Measurements from ENCODE around the gene BICD1. TPM values are rescaled to one million over a fixed set of nuclear protein-coding genes. Genes with fewer than 3 reads are reported as not detected.

The BICD1 gene
- total RNA-seq, 6 donors from 2014 or later: 11.3 to 44.0 (median 15.4) TPM

DNA sequence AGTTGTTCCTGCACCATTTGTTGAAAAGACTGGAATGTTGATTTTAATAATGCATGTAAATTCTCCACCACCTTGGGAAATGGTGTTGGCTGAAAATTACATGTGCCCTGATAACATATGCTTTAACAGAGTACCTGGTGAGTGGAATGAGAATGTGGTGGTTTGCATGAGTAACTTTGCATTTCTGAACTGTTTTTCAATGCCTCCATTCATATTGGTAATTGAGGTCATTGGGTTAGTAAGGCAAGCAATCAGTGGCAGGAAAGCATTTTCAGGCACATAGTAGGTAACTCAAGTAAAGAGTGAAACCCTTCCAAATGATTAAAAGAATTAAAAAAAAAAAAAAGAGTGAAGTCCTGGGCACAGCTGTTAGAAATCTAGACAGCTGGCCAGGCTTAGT is 32.2 kb upstream of the BICD1 start:
- H3K27me3 ChIP-seq: no peaks in the 10 kb centered on the region
- no peak overlapping the region for H3K4me3 ChIP-seq
- H3K36me3 ChIP-seq: no peaks in the 10 kb centered on the region
- no peaks in the 10 kb centered on the region for H3K9me3 ChIP-seq
- H3K4me1 ChIP-seq: no peaks in the 10 kb centered on the region
- ATAC-seq (ENCODE audit: low FRiP score in 2 of 2) (no peak), DNase-seq (no peak)
- TF ChIP-seq POLR2AphosphoS5 (IDR thresholded peaks at IDR 0.05) (no peak), POLR2A (IDR thresholded peaks at IDR 0.05) (no peak), EP300 (IDR thresholded peaks at IDR 0.05) (no peak)
- TF ChIP-seq, protein P1, sequence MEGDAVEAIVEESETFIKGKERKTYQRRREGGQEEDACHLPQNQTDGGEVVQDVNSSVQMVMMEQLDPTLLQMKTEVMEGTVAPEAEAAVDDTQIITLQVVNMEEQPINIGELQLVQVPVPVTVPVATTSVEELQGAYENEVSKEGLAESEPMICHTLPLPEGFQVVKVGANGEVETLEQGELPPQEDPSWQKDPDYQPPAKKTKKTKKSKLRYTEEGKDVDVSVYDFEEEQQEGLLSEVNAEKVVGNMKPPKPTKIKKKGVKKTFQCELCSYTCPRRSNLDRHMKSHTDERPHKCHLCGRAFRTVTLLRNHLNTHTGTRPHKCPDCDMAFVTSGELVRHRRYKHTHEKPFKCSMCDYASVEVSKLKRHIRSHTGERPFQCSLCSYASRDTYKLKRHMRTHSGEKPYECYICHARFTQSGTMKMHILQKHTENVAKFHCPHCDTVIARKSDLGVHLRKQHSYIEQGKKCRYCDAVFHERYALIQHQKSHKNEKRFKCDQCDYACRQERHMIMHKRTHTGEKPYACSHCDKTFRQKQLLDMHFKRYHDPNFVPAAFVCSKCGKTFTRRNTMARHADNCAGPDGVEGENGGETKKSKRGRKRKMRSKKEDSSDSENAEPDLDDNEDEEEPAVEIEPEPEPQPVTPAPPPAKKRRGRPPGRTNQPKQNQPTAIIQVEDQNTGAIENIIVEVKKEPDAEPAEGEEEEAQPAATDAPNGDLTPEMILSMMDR (IDR thresholded peaks at IDR 0.05): no peak
- H3K27ac ChIP-seq: no peak overlapping the region

DNA sequence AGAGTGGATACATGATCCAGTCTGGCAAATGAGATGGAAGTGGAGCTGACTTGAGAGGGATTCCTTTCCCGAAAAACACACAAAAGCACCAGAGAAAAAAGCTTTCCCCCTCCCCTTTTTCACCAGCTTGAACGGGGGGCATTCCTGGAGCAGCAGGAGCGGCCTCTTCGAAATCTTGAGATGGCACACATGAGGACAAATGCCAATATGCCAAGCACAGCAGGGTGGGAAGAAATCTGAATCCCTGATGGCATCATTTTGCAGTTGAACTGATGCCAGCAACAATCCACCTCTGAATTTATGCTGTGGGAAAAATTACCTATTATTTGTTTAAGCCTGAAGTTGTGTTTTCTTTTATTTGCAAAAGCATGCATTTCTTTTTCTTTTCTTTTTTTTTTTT is 29.7 kb upstream of the BICD1 start:
- H3K27me3 ChIP-seq: no peaks in the 10 kb centered on the region
- H3K4me3 ChIP-seq: no peak overlapping the region
- H3K9me3 ChIP-seq: no peaks in the 10 kb centered on the region
- no peaks in the 10 kb centered on the region for H3K36me3 ChIP-seq
- ATAC-seq (ENCODE audit: low FRiP score in 2 of 2): no peak
- DNase-seq: no peak
- no peak for TF ChIP-seq POLR2AphosphoS5 (IDR thresholded peaks at IDR 0.05)
- TF ChIP-seq, protein P1 (IDR thresholded peaks at IDR 0.05): no peak
- no peak for TF ChIP-seq EP300 (IDR thresholded peaks at IDR 0.05)
- TF ChIP-seq POLR2A (IDR thresholded peaks at IDR 0.05): no peak
- no peaks in the 10 kb centered on the region for H3K4me1 ChIP-seq
- WGBS, 2 donors: 50 to 75% methylated on average over 4 of the region's 4 CpGs
- H3K27ac ChIP-seq: no peak overlapping the region

- H3K27me3 ChIP-seq: no peaks in the 10 kb centered on the region
- no peak for DNase-seq
- H3K27ac ChIP-seq: no peak overlapping the region
- H3K4me3 ChIP-seq: no peak overlapping the region
- ATAC-seq (ENCODE audit: low FRiP score in 2 of 2): no peak
- WGBS, 2 donors: 37 to 62% methylated on average over 3 of the region's 3 CpGs
- H3K9me3 ChIP-seq: no peaks in the 10 kb centered on the region
- TF ChIP-seq, protein P1 (IDR thresholded peaks at IDR 0.05): no peak
- TF ChIP-seq POLR2AphosphoS5 (IDR thresholded peaks at IDR 0.05): no peak
- TF ChIP-seq POLR2A (IDR thresholded peaks at IDR 0.05): no peak
- no peak for TF ChIP-seq EP300 (IDR thresholded peaks at IDR 0.05)
- H3K36me3 ChIP-seq: no peaks in the 10 kb centered on the region
- H3K4me1 ChIP-seq: no peaks in the 10 kb centered on the region
Measured at GRCh38 chr12:32080435-32080834, 26.2 kb upstream of the BICD1 start.

DNA sequence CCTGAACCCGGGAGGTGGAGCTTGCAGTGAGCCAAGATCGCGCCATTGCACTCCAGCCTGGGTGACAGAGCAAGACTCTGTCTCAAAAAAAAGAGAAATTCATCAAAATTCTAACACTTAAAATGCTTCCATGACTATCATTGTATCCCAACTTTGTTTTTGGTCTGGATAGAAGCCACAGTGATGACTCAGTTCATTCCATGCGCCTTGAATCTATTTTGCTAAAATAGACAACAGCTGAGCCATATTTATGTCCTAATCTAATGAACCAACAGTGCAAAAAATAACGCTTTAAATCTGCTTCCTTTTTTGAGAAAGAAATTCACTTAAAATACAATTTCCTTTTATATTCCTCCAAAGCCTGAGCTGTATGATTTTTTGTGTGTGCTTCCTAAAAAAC is 23.2 kb upstream of the BICD1 start:
- DNase-seq (no peak), ATAC-seq (ENCODE audit: low FRiP score in 2 of 2) (peak in 1 of 2 donors; percentile 35)
- WGBS, 2 donors: 87 to 91% methylated on average over 5 of the region's 5 CpGs
- H3K9me3 ChIP-seq: no peaks in the 10 kb centered on the region
- H3K27ac ChIP-seq: no peak overlapping the region
- TF ChIP-seq EP300 (IDR thresholded peaks at IDR 0.05) (no peak), POLR2AphosphoS5 (IDR thresholded peaks at IDR 0.05) (no peak), POLR2A (IDR thresholded peaks at IDR 0.05) (no peak)
- TF ChIP-seq, protein P1 (IDR thresholded peaks at IDR 0.05): no peak
- H3K4me1 ChIP-seq: no peaks in the 10 kb centered on the region
- no peaks in the 10 kb centered on the region for H3K36me3 ChIP-seq
- no peaks in the 10 kb centered on the region for H3K27me3 ChIP-seq
- no peak overlapping the region for H3K4me3 ChIP-seq

- TF ChIP-seq, protein P1 (IDR thresholded peaks at IDR 0.05): no peak
- no peak for TF ChIP-seq POLR2AphosphoS5 (IDR thresholded peaks at IDR 0.05)
- no peak for TF ChIP-seq POLR2A (IDR thresholded peaks at IDR 0.05)
- TF ChIP-seq EP300 (IDR thresholded peaks at IDR 0.05): no peak
- H3K9me3 ChIP-seq: no peaks in the 10 kb centered on the region
- DNase-seq: no peak
- no peak overlapping the region for H3K27ac ChIP-seq
- H3K27me3 ChIP-seq: no peaks in the 10 kb centered on the region
- no peaks in the 10 kb centered on the region for H3K4me1 ChIP-seq
- H3K4me3 ChIP-seq: no peak overlapping the region
- peak in 1 of 2 donors; percentile 19 for ATAC-seq (ENCODE audit: low FRiP score in 2 of 2)
- H3K36me3 ChIP-seq: no peaks in the 10 kb centered on the region
- 51 to 73% methylated on average over 9 of the region's 9 CpGs for WGBS, 2 donors
Measured at GRCh38 chr12:32084017-32084688, 22.5 kb upstream of the BICD1 start.
